Loucy (cell line): ENCODE results near the gene NFATC1.

Experiments
- H2AFZ ChIP-seq: fragments of 200-600 bp; sonication (generic); 2 replicates; pipeline ENCODE4 v1.6.0; 2016; ENCODE audit warnings: antibody characterized with exemption, mild to moderate bottlenecking, low read length, moderate library complexity
- H3F3A ChIP-seq: fragments of 200-600 bp; 2 replicates; pipeline ENCODE4 v1.6.0; 2016; ENCODE audit warnings: antibody characterized with exemption, low read depth, mild to moderate bottlenecking
- H3K27me3 ChIP-seq: fragments of 200-600 bp; sonication (generic); 2 replicates; pipeline ENCODE4 v1.6.1; 2014; ENCODE audit warnings: low read length, mild to moderate bottlenecking; ENCODE audit not compliant: insufficient read depth, poor library complexity, severe bottlenecking
- H3K36me3 ChIP-seq: fragments of 200-600 bp; sonication (generic); 2 replicates; pipeline ENCODE4 v1.6.1; 2016; ENCODE audit warnings: low read length; ENCODE audit not compliant: insufficient read depth
- H3K4me1 ChIP-seq: fragments of 200-600 bp; sonication (generic); 2 replicates; pipeline ENCODE4 v1.5.1; 2014; ENCODE audit warnings: low read length, mild to moderate bottlenecking; ENCODE audit not compliant: insufficient read depth, poor library complexity, severe bottlenecking
- H3K4me2 ChIP-seq: fragments of 200-600 bp; sonication (generic); 2 replicates; pipeline ENCODE4 v1.6.0; 2014; ENCODE audit warnings: antibody characterized with exemption, low read length, low read depth, mild to moderate bottlenecking; ENCODE audit not compliant: poor library complexity, severe bottlenecking
- H3K4me3 ChIP-seq: fragments of 200-600 bp; sonication (generic); 2 replicates; pipeline ENCODE4 v1.5.1; 2014; ENCODE audit warnings: low read length, mild to moderate bottlenecking, mixed read lengths; ENCODE audit not compliant: poor library complexity, severe bottlenecking
- H3K79me2 ChIP-seq: fragments of 200-600 bp; sonication (generic); 2 replicates; pipeline ENCODE4 v1.6.1; 2014; ENCODE audit warnings: low read length; ENCODE audit not compliant: insufficient read depth
- H3K9ac ChIP-seq: fragments of 200-600 bp; sonication (generic); 2 replicates; pipeline ENCODE4 v1.6.0; 2014; ENCODE audit warnings: mild to moderate bottlenecking, low read depth, low read length, moderate library complexity; ENCODE audit not compliant: poor library complexity, severe bottlenecking
- H3K9me2 ChIP-seq: fragments of 200-600 bp; sonication (generic); replicated peaks from 2 replicates; pipeline ENCODE4 v1.6.1; 2016; ENCODE audit warnings: low read depth, low read length, mixed read lengths
- H3K9me3 ChIP-seq: fragments of 200-600 bp; sonication (generic); 2 replicates; pipeline ENCODE4 v1.6.1; 2014; ENCODE audit warnings: mild to moderate bottlenecking, antibody characterized with exemption, low read length, low read depth; ENCODE audit not compliant: insufficient read depth
- H4K20me1 ChIP-seq: fragments of 200-600 bp; sonication (generic); 2 replicates; pipeline ENCODE4 v1.6.0; 2014; ENCODE audit warnings: antibody characterized with exemption, low read length, mild to moderate bottlenecking; ENCODE audit not compliant: insufficient read depth, poor library complexity, severe bottlenecking
- EZH2phosphoT487 ChIP-seq: fragments of 200-600 bp; IDR thresholded peaks from 2 replicates; pipeline ENCODE4 v1.6.1; 2018; ENCODE audit warnings: antibody characterized with exemption, mild to moderate bottlenecking, moderate library complexity, borderline replicate concordance
- TF ChIP-seq, protein P1 (sequence below): fragments of 200-600 bp; sonication (generic); conservative IDR thresholded peaks from 2 replicates; pipeline ENCODE4 v1.5.1; 2014; ENCODE audit warnings: mild to moderate bottlenecking, antibody characterized with exemption, low read length

Gene NFATC1

DNA sequence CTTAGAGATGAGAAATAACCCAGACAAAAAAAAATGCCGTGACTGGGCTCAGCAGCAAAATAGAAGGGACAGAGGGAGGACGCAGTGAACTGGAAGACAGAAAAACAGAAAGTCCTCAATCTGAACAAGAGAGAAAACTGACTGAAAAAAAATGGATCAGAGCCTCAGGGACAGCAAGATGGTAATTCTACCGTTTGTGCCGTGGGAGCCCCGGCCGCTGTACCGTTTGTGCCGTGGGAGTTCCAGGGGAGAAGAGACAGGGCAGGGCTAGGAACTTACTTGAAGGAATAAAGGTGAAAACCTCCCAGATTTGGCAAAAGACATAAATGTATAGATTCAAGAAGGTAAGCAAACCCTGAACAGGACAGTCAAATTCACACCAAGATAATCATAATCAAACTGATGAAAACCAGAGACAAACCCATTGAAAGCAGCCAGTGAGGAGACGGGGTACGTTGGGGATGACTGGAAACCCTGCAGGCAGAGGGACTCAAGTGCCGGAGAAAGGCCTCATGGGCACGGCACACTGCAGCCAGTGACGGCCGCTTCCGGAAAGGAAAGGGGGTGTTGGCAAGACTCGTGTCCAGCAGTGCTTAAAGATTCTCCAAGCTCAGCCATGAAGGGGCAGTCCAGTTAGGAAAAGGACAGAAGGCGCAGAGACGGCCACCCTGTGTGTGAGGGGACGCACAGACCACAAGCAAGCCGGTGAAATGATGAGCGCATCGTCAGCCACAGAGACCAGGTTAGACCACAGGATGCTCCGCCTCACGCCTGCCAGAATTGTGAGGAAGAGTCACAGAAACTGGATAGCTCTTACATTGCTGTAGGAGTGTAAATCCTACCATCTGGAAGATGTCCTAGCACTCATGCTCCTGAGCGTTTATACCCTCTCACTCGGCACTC, 40.0 kb upstream of the NFATC1 start:
- Histone ChIP-seq H3K4me1 (no peaks in the 10 kb centered on the region), H3K36me3 (peaks cover 3% of the 10 kb centered on the region; the same call in 1 of the 2 replicates), H3K9ac (no peak overlapping the region), H3F3A (no peaks in the 10 kb centered on the region), H3K27me3 (no peaks in the 10 kb centered on the region), H3K79me2 (no peaks in the 10 kb centered on the region), H2AFZ (no peak overlapping the region), H3K9me3 (no peaks in the 10 kb centered on the region), H4K20me1 (no peaks in the 10 kb centered on the region), H3K4me2 (no peak overlapping the region), H3K9me2 (no peaks in the 10 kb centered on the region), H3K4me3 (no peak overlapping the region)
- TF ChIP-seq EZH2phosphoT487, result no peak
- TF ChIP-seq, protein P1, sequence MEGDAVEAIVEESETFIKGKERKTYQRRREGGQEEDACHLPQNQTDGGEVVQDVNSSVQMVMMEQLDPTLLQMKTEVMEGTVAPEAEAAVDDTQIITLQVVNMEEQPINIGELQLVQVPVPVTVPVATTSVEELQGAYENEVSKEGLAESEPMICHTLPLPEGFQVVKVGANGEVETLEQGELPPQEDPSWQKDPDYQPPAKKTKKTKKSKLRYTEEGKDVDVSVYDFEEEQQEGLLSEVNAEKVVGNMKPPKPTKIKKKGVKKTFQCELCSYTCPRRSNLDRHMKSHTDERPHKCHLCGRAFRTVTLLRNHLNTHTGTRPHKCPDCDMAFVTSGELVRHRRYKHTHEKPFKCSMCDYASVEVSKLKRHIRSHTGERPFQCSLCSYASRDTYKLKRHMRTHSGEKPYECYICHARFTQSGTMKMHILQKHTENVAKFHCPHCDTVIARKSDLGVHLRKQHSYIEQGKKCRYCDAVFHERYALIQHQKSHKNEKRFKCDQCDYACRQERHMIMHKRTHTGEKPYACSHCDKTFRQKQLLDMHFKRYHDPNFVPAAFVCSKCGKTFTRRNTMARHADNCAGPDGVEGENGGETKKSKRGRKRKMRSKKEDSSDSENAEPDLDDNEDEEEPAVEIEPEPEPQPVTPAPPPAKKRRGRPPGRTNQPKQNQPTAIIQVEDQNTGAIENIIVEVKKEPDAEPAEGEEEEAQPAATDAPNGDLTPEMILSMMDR, result no peak

DNA sequence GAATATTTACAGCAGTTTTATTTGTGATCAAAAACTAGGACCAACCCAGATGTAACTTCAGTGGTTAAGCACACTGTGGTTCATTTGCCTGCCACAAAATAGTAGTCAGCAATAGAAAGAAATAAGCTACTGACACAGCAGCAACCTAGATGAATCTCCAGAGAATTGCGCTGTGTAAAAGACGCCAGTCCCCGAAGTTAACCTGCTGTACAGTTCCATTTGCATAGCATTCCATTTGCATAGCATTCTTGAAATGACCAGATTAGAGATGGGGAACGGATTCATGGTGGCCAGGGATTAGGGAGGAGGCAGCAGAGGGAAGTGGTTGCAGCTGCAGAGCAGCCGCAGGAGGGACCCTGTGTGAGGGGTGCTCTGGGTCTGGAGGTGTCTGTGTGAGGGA, 39.3 kb upstream of the NFATC1 start:
- no peak for TF ChIP-seq EZH2phosphoT487
- TF ChIP-seq, protein P1, result no peak
- Histone ChIP-seq H3K4me3 (no peak overlapping the region), H3K9ac (no peak overlapping the region), H3K9me2 (no peaks in the 10 kb centered on the region), H4K20me1 (no peaks in the 10 kb centered on the region), H3F3A (no peaks in the 10 kb centered on the region), H3K9me3 (no peaks in the 10 kb centered on the region), H3K27me3 (no peaks in the 10 kb centered on the region), H3K4me2 (no peak overlapping the region), H3K36me3 (peaks cover 3% of the 10 kb centered on the region; the same call in 1 of the 2 replicates), H3K79me2 (no peaks in the 10 kb centered on the region), H3K4me1 (no peaks in the 10 kb centered on the region), H2AFZ (no peak overlapping the region)

DNA sequence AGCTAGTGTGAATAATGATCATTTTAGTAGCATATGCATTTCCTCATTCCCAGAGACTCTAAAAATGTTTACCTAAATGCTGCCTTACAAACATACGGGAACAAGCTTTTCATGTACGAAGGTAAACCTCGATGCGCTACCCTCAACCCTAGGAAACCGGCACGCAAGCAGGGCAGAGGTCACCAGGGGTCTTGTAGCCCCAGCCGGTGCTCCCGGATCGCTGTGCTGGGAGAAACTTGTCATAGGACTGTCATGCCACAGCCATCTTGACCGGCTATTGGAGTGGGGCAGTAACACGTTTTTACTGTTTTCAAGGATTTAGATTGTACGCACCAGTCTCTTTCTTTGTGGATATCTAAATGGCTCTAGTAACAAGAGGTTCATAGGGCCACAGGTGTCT, 34.8 kb upstream of the NFATC1 start:
- Histone ChIP-seq H3K9me3 (no peaks in the 10 kb centered on the region), H3K4me3 (no peak overlapping the region), H3K9ac (no peak overlapping the region), H3K4me1 (no peaks in the 10 kb centered on the region), H3F3A (no peaks in the 10 kb centered on the region), H3K4me2 (no peak overlapping the region), H4K20me1 (no peaks in the 10 kb centered on the region), H3K79me2 (no peaks in the 10 kb centered on the region), H3K36me3 (peaks cover 3% of the 10 kb centered on the region; the same call in 1 of the 2 replicates), H3K27me3 (no peaks in the 10 kb centered on the region), H3K9me2 (no peaks in the 10 kb centered on the region), H2AFZ (no peak overlapping the region)
- no peak for TF ChIP-seq EZH2phosphoT487
- TF ChIP-seq, protein P1, result no peak
